Medulla oblongata (tissue), 1 donor: ENCODE data around the gene ZNF408.
"Not testable (repeated sequence)": the region's sequence is repeated elsewhere in the genome, so short reads cannot be mapped to it uniquely, and the experiment has no call there.

Experiments
- DNase-seq: peaks from one replicate; pipeline ENCODE4 v3.0.0-alpha.2; 2015; ENCODE audit errors: extremely low spot score

ZNF408 gene

GRCh38 chr11:46700241-46701077 lies at the start of gene ZNF408, which contains the start of gene ARHGAP1:
Gene ZNF408, plus strand, starts transcription at chr11:46701031. Its CDS starts 17 bp downstream, at chr11:46701048.
Gene ARHGAP1, minus strand, starts transcription at chr11:46700619. Its CDS starts 4,512 bp downstream, at chr11:46696107.
- DNase-seq, result peak; percentile 99

- no peak for DNase-seq
These were observed 45.2 kb upstream of the ZNF408 start for GRCh38 chr11:46655631-46656030.

- no peak for DNase-seq
These were observed 43.6 kb upstream of the ZNF408 start for GRCh38 chr11:46657186-46657585.

- no peak for DNase-seq
These were observed 42.6 kb upstream of the ZNF408 start for GRCh38 chr11:46658259-46658658.

- peak; percentile 49 for DNase-seq
These were observed 40.9 kb upstream of the ZNF408 start for GRCh38 chr11:46659908-46660307.

- DNase-seq, result peak; percentile 71
These were observed 39.0 kb upstream of the ZNF408 start for GRCh38 chr11:46661836-46662235.

GRCh38 chr11:46662366-46662765 lies 38.5 kb upstream of the ZNF408 start:
- DNase-seq, result no peak

- no peak for DNase-seq
These were observed 37.4 kb upstream of the ZNF408 start for GRCh38 chr11:46663277-46663940.

GRCh38 chr11:46664612-46665011 lies 36.2 kb upstream of the ZNF408 start:
- no peak for DNase-seq

- no peak for DNase-seq
These were observed 35.5 kb upstream of the ZNF408 start for GRCh38 chr11:46665356-46665755.

- DNase-seq, result no peak
These were observed 34.3 kb upstream of the ZNF408 start for GRCh38 chr11:46666516-46666915.

GRCh38 chr11:46667043-46667481 lies 33.8 kb upstream of the ZNF408 start:
- DNase-seq, result peak; percentile 33

- DNase-seq, result no peak
These were observed 32.2 kb upstream of the ZNF408 start for GRCh38 chr11:46668480-46669085.

GRCh38 chr11:46669711-46670139 lies 31.1 kb upstream of the ZNF408 start:
- peak; percentile 35 for DNase-seq

GRCh38 chr11:46670521-46670920 lies 30.3 kb upstream of the ZNF408 start:
- not testable (repeated sequence) for DNase-seq

GRCh38 chr11:46671958-46672315 lies 28.9 kb upstream of the ZNF408 start:
- no peak for DNase-seq

- DNase-seq, result no peak
These were observed 28.4 kb upstream of the ZNF408 start for GRCh38 chr11:46672381-46672839.

GRCh38 chr11:46673713-46674462 lies 26.9 kb upstream of the ZNF408 start:
- no peak for DNase-seq

- DNase-seq, result no peak
These were observed 26.2 kb upstream of the ZNF408 start for GRCh38 chr11:46674463-46675287.

- DNase-seq, result peak; percentile 75
These were observed 25.5 kb upstream of the ZNF408 start for GRCh38 chr11:46675288-46675851.
